RWPE1 (cell line): Measurements from ENCODE around the gene C2CD4A.

Experiments used
- CTCF ChIA-PET: fragments of 350-600 bp; sonication (Branson Sonifier 250); formaldehyde crosslinking; extraction: SDS; loops from one replicate; lab custom pipeline; 2021; lab: Yijun Ruan, JAX
- POLR2A ChIA-PET: fragments of 400-600 bp; formaldehyde crosslinking; extraction: SDS; loops from one replicate; lab custom pipeline; 2020; ENCODE audit warnings: antibody characterized with exemption; ENCODE audit not compliant: low non-redundant PET; lab: Yijun Ruan, JAX
- DNase-seq: peaks from one replicate; pipeline ENCODE4 v3.0.0; 2012; ENCODE audit warnings: low spot score
- H3K27ac ChIP-seq: fragments of 450-650 bp; 2 replicates; pipeline ENCODE4 v1.5.1; 2017
- CTCF ChIP-seq: fragments of 450-650 bp; conservative IDR thresholded peaks from 2 replicates; pipeline ENCODE4 v1.5.1; 2017; ENCODE audit warnings: low read depth, mild to moderate bottlenecking

The C2CD4A gene

GRCh38 chr15:62087671-62088352 lies 21.0 kb downstream of the C2CD4A start:
- CTCF ChIA-PET, result no interaction called here
- DNase-seq, result no peak
- H3K27ac ChIP-seq, result no peak overlapping the region
- no peak for TF ChIP-seq CTCF
- POLR2A ChIA-PET, result no interaction called here

GRCh38 chr15:62088353-62088693 lies 21.5 kb downstream of the C2CD4A start:
- H3K27ac ChIP-seq, result no peak overlapping the region
- no peak for TF ChIP-seq CTCF
- POLR2A ChIA-PET, result no interaction called here
- CTCF ChIA-PET, result interaction anchor here (0.5 to 0.6 kb wide), 2 partner anchors 218 to 516 kb away, joined by 3 to 4 read pairs; no protein-coding TSS in a partner anchor
- DNase-seq, result no peak

GRCh38 chr15:62089616-62090015 lies 22.8 kb downstream of the C2CD4A start:
- ChIA-PET CTCF (interaction anchor here (0.6 kb wide), 1 partner anchor 254 kb away, joined by 3 read pairs; no protein-coding TSS in a partner anchor), POLR2A (no interaction called here)
- DNase-seq, result no peak
- TF ChIP-seq CTCF, result no peak
- no peak overlapping the region for H3K27ac ChIP-seq

- DNase-seq, result no peak
- H3K27ac ChIP-seq, result no peak overlapping the region
- ChIA-PET POLR2A (no interaction called here), CTCF (interaction anchor here (0.7 kb wide), 1 partner anchor 33 kb away, joined by 4 read pairs; no protein-coding TSS in a partner anchor)
- no peak for TF ChIP-seq CTCF
These were observed 24.2 kb downstream of the C2CD4A start for GRCh38 chr15:62090988-62091387.

- DNase-seq, result no peak
- POLR2A ChIA-PET, result no interaction called here
- no peak for TF ChIP-seq CTCF
- no peak overlapping the region for H3K27ac ChIP-seq
- CTCF ChIA-PET, result no interaction called here
These were observed 27.0 kb downstream of the C2CD4A start for GRCh38 chr15:62093809-62094208.

- no peak overlapping the region for H3K27ac ChIP-seq
- ChIA-PET POLR2A (no interaction called here), CTCF (no interaction called here)
- DNase-seq, result no peak
- TF ChIP-seq CTCF, result no peak
These were observed 27.6 kb downstream of the C2CD4A start for GRCh38 chr15:62094388-62094787.
